Gastroesophageal sphincter (tissue), 4 donors: ENCODE results near the gene UNKL. TPM values are rescaled to one million over a fixed set of nuclear protein-coding genes. Genes with fewer than 3 reads are reported as not detected.

Experiments used
- ATAC-seq: fragments of 150-250 bp; one replicate; pipeline ENCODE4 v1.9.1; 2016; ENCODE audit warnings: mild to moderate bottlenecking, moderate library complexity
- H3K27ac ChIP-seq, 4 donors: fragments of 200-600 bp; sonication (generic) in 3 of 4; 1 replicate in 3 of 4; 2 replicates in 1 of 4; pipeline ENCODE4 v1.5.1; 2016 to 2019
- H3K27me3 ChIP-seq: fragments of 200-600 bp; sonication (generic); one replicate; pipeline ENCODE4 v1.5.1; 2019
- H3K36me3 ChIP-seq, 2 donors: fragments of 200-600 bp; sonication (generic); one replicate each; pipeline ENCODE4 v1.5.1; 2019; ENCODE audit warnings: control low read depth in 1 of 2
- H3K4me1 ChIP-seq, 3 donors: fragments of 200-600 bp; sonication (generic); 1 replicate in 2 of 3; 2 replicates in 1 of 3; pipeline ENCODE4 v1.5.1; 2016 to 2019; ENCODE audit warnings: control low read depth in 2 of 3
- H3K4me3 ChIP-seq, 2 donors: fragments of 200-600 bp; sonication (generic); one replicate each; pipeline ENCODE4 v1.5.1; 2019; ENCODE audit warnings: mild to moderate bottlenecking in 1 of 2, moderate library complexity in 1 of 2
- H3K9me3 ChIP-seq, 3 donors: fragments of 200-600 bp; sonication (generic); one replicate each; pipeline ENCODE4 v1.5.1; 2017 to 2019; ENCODE audit warnings: control low read depth in 2 of 3
- EP300 ChIP-seq: sonication (generic); formaldehyde crosslinking; IDR thresholded peaks from one replicate; pipeline ENCODE4 v1.6.1; 2017; ENCODE audit warnings: antibody characterized with exemption, mild to moderate bottlenecking
- POLR2A ChIP-seq, 2 donors: fragments of 450-650 bp; IDR thresholded peaks; one replicate each; pipeline ENCODE4 v1.6.1; 2017; ENCODE audit warnings: antibody characterized with exemption in 2 of 2, mild to moderate bottlenecking in 2 of 2, moderate library complexity in 1 of 2
- POLR2AphosphoS5 ChIP-seq: sonication (generic); formaldehyde crosslinking; IDR thresholded peaks from one replicate; pipeline ENCODE4 v1.6.1; 2017; ENCODE audit warnings: antibody characterized with exemption
- WGBS, 2 donors: methylation state at CpG; one replicate each; pipeline ENCODE4 v1.1.5; 2018; ENCODE audit warnings: low coverage in 1 of 2; 5-methylcytosine and 5-hydroxymethylcytosine counted together
- total RNA-seq, 4 donors: library from RNA; depleted of rRNA; stranded (reverse); fragments of >200 nt; gene quantifications; one replicate each; pipeline ENCODE4 v1.1.0, GENCODE V29; 2016
- TF ChIP-seq, protein P1 (sequence below), 4 experiments: fragments of 200-600 bp in 2 of 4; fragments of 450-650 bp in 2 of 4; sonication (generic) in 1 of 4; IDR thresholded peaks; one replicate each; pipeline ENCODE4 v1.5.1; 2017 to 2019; ENCODE audit warnings: antibody characterized with exemption in 4 of 4, mild to moderate bottlenecking in 2 of 4, moderate library complexity in 2 of 4

UNKL gene
- total RNA-seq, 4 donors from 2014 or later = 12.3 to 29.4 (median 16.4) TPM

- Histone ChIP-seq H3K36me3 (peaks cover 0 to 34% of the 10 kb centered on the region in 2 donors), H3K4me1 (peaks cover 0 to 34% (median 10%) of the 10 kb centered on the region in 3 donors), H3K9me3 (no peaks in the 10 kb centered on the region), H3K4me3 (no peak overlapping the region), H3K27me3 (peaks cover 26% of the 10 kb centered on the region), H3K27ac (no peak overlapping the region)
- TF ChIP-seq EP300 = no peak
- no peak for TF ChIP-seq POLR2AphosphoS5
- no peak for TF ChIP-seq POLR2A (IDR thresholded peaks at IDR 0.05)
- TF ChIP-seq, protein P1, sequence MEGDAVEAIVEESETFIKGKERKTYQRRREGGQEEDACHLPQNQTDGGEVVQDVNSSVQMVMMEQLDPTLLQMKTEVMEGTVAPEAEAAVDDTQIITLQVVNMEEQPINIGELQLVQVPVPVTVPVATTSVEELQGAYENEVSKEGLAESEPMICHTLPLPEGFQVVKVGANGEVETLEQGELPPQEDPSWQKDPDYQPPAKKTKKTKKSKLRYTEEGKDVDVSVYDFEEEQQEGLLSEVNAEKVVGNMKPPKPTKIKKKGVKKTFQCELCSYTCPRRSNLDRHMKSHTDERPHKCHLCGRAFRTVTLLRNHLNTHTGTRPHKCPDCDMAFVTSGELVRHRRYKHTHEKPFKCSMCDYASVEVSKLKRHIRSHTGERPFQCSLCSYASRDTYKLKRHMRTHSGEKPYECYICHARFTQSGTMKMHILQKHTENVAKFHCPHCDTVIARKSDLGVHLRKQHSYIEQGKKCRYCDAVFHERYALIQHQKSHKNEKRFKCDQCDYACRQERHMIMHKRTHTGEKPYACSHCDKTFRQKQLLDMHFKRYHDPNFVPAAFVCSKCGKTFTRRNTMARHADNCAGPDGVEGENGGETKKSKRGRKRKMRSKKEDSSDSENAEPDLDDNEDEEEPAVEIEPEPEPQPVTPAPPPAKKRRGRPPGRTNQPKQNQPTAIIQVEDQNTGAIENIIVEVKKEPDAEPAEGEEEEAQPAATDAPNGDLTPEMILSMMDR (IDR thresholded peaks at IDR 0.05) = no peak
- ATAC-seq = no peak
- WGBS, 2 donors = 50% methylated on average over 2 of the region's 31 CpGs; no CpG with 5 or more reads in 1 of the 2 donors
Measured at GRCh38 chr16:1345651-1346421, 68.7 kb downstream of the UNKL start.

DNA sequence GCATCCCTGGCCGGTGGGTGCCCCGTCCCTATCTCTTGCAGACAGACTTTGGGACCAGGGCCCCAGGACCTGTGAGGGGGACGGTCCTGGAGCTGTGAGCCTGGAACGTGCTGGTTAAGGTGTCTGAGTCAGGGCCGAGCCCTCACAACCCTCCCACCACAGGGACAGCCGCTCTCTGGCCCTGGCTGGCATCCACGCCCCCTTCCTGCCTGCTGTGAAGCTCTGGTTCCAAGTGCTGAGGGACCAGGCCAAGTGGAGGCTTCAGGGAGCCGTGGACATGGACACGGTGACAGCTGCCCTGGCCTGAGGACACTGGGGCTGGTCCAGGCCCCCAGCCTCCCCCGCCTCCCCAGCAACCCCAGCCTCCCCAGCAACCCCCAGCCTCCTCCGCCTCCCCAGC, 69.4 kb downstream of the UNKL start:
- WGBS, 2 donors = no CpG with 5 or more reads among the region's 11 CpGs
- Histone ChIP-seq H3K4me3 (no peak overlapping the region), H3K27me3 (peaks cover 28% of the 10 kb centered on the region), H3K27ac (no peak overlapping the region), H3K9me3 (no peaks in the 10 kb centered on the region), H3K36me3 (peaks cover 0 to 29% of the 10 kb centered on the region in 2 donors), H3K4me1 (peaks cover 0 to 27% (median 6%) of the 10 kb centered on the region in 3 donors)
- ATAC-seq = no peak
- TF ChIP-seq, protein P1 (IDR thresholded peaks at IDR 0.05) = no peak
- no peak for TF ChIP-seq POLR2A (IDR thresholded peaks at IDR 0.05)
- no peak for TF ChIP-seq EP300
- TF ChIP-seq POLR2AphosphoS5 = no peak

GRCh38 chr16:1344499-1344898, 70.0 kb downstream of the UNKL start:
- TF ChIP-seq POLR2AphosphoS5 = no peak
- TF ChIP-seq POLR2A (IDR thresholded peaks at IDR 0.05) = no peak
- TF ChIP-seq, protein P1 (IDR thresholded peaks at IDR 0.05) = no peak
- TF ChIP-seq EP300 = no peak
- WGBS, 2 donors = no CpG with 5 or more reads among the region's 14 CpGs

GRCh38 chr16:1343428-1344242, 70.9 kb downstream of the UNKL start:
- H3K27ac ChIP-seq = no peak overlapping the region
- peaks cover 0 to 15% of the 10 kb centered on the region in 2 donors for H3K36me3 ChIP-seq
- H3K9me3 ChIP-seq = no peaks in the 10 kb centered on the region
- no peak for ATAC-seq
- TF ChIP-seq EP300 (no peak), POLR2A (IDR thresholded peaks at IDR 0.05) (no peak)
- H3K27me3 ChIP-seq = peaks cover 36% of the 10 kb centered on the region
- peaks cover 0 to 21% (median 6%) of the 10 kb centered on the region in 3 donors for H3K4me1 ChIP-seq
- WGBS, 2 donors = no CpG with 5 or more reads among the region's 44 CpGs
- peak overlapping the region in 1 of 2 donors; percentile 38 for H3K4me3 ChIP-seq

More at GRCh38 chr16:1344499-1344898, 70.0 kb downstream of the UNKL start:
- ATAC-seq = no peak
- Histone ChIP-seq H3K4me3 (no peak overlapping the region), H3K4me1 (peaks cover 0 to 21% (median 6%) of the 10 kb centered on the region in 3 donors), H3K9me3 (no peaks in the 10 kb centered on the region), H3K27ac (no peak overlapping the region), H3K27me3 (peaks cover 28% of the 10 kb centered on the region), H3K36me3 (peaks cover 0 to 23% of the 10 kb centered on the region in 2 donors)

DNA sequence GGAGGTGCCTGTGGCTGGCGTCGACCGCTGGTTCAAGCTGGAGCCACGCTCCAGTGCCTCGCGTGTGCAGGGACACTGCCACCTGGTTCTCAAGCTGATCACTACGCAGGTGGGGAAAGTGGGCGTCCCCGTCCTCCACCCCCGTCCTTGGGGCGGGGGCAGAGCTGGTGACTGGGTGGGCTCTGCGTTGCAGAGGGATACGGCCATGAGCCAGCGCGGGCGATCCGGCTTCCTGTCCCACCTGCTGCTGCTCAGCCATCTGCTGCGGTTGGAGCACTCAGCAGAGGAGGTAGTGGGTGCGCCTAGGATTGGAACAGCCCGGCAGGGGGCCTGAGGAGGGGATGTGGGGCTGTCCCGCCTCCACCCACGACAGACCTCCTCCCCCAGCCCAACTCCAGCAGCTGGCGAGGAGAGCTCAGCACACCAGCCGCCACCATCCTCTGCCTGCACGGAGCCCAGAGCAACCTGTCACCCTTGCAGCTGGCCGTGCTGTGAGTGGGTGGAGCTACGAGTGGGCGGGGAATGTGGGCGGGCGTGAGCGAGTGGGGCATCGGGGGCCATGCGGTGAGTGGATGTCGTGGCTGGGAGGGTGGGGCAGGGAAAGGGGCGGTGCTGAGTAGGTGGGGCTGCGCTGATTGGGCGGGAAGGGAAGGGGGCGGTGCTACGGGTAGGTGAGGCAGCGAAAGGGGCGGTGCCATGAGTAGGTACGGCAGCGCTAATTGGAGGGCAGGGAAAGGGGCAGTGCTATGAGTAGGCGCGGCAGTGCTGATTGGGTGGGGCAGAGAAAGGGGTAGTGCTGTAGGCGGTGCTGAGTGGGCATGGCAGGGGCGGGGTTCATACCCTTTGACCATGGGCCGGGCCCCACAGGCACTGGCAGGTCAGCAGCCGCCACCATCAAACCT, 71.7 kb downstream of the UNKL start:
- ATAC-seq = peak; percentile 84
- Histone ChIP-seq H3K36me3 (peaks cover 0 to 6% of the 10 kb centered on the region in 2 donors), H3K9me3 (no peaks in the 10 kb centered on the region), H3K27ac (no peak overlapping the region), H3K4me3 (peak overlapping the region in 1 of 2 donors; percentile 38), H3K27me3 (peaks cover 44% of the 10 kb centered on the region), H3K4me1 (peaks cover 0 to 21% (median 6%) of the 10 kb centered on the region in 3 donors)
- TF ChIP-seq POLR2A (IDR thresholded peaks at IDR 0.05) (no peak), POLR2AphosphoS5 (no peak), EP300 (no peak)
- TF ChIP-seq, protein P1 (IDR thresholded peaks at IDR 0.05) = no peak
- 2 to 10% methylated on average over 22 to 29 of the region's 49 CpGs for WGBS, 2 donors
